22Rv1 (cell line): ENCODE measurements around the gene TDP1.
A peak's percentile ranks its signal among the peaks of the same experiment; 100 is the strongest.

Source experiments
- H3K27ac ChIP-seq: fragments of 450-650 bp; 2 replicates; pipeline ENCODE4 v1.5.1; 2017
- CTCF ChIP-seq: fragments of 450-650 bp; IDR thresholded peaks from 2 replicates; pipeline ENCODE4 v1.5.1; 2017; ENCODE audit warnings: mild to moderate bottlenecking
- ZFX ChIP-seq: fragments of 450-650 bp; IDR thresholded peaks from 2 replicates; pipeline ENCODE4 v1.6.1; 2017; ENCODE audit warnings: antibody characterized with exemption, borderline replicate concordance

The TDP1 gene

GRCh38 chr14:89922031-89922907 lies 33.5 kb upstream of the TDP1 start:
- no peak overlapping the region for H3K27ac ChIP-seq
- TF ChIP-seq ZFX, result no peak
- TF ChIP-seq CTCF, result no peak

GRCh38 chr14:89924268-89924667 lies 31.5 kb upstream of the TDP1 start:
- TF ChIP-seq ZFX (no peak), CTCF (no peak)
- H3K27ac ChIP-seq, result no peak overlapping the region

- no peak for TF ChIP-seq ZFX
- no peak for TF ChIP-seq CTCF
- H3K27ac ChIP-seq, result no peak overlapping the region
Observed at GRCh38 chr14:89926694-89927093, 29.0 kb upstream of the TDP1 start.

- TF ChIP-seq ZFX (no peak), CTCF (no peak)
- H3K27ac ChIP-seq, result no peak overlapping the region
Observed at GRCh38 chr14:89927186-89927865, 28.4 kb upstream of the TDP1 start.

GRCh38 chr14:89933002-89933401 lies 22.7 kb upstream of the TDP1 start:
- no peak for TF ChIP-seq CTCF
- no peak for TF ChIP-seq ZFX
- no peak overlapping the region for H3K27ac ChIP-seq

GRCh38 chr14:89936654-89937185 lies 19.0 kb upstream of the TDP1 start:
- peak; percentile 11; the same call in 1 of the 2 replicates for TF ChIP-seq CTCF
- TF ChIP-seq ZFX, result no peak
- H3K27ac ChIP-seq, result no peak overlapping the region
